Limb (tissue), 2 donors: ENCODE results near the gene ADARB1.

Experiments used
- DNase-seq, 2 donors: peaks; one replicate each; pipeline ENCODE4 v3.0.0-alpha.2; 2016; ENCODE audit errors: extremely low spot score in 2 of 2

ADARB1 gene

GRCh38 chr21:45093035-45093532 lies 18.7 kb downstream of the ADARB1 start:
- no peak for DNase-seq

DNA sequence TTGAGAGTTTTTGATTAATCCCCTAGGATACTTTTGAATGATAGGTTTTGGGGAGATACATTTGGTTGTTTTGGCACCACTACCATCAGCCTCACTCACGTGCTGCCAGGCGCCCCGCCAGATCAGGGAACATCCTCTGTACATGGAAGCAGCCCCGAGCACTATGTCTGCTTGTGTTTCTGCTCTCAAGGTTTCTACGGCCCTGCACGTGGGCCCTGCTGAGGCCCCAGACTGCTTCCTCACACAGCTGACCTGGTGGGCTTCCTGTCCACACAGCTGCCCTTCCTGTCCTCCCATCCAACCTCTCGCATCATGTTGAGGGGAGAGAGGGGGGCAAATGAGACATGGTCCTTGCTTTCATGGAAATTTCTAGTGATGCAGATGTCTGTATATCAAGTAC lies 20.0 kb downstream of the ADARB1 start:
- DNase-seq, result no peak

GRCh38 chr21:45095505-45095904 lies 21.1 kb downstream of the ADARB1 start:
- DNase-seq, result no peak

DNA sequence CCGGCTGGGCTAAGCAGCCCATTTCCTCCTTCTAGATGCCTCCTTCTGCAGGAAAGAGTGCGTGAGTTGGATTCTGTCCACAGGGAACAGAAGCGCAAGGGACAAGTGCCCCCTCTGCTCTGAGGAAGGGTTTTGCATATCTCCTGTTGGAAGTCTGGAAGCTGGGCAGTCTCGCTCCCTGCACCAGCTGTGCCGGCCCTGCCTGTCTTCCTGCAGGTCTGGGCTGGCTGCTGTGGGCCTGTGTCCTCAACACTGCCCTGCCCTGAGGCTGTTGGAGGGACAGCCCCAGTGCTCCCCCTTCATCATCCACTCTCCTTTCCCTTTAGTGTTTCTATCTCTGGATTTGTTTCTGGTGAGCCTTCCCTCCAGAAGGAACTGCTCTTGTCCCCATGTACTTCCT lies 21.8 kb downstream of the ADARB1 start:
- no peak for DNase-seq

- DNase-seq, result no peak
These were observed 23.5 kb downstream of the ADARB1 start for GRCh38 chr21:45097827-45098387.

- DNase-seq, result no peak
These were observed 24.5 kb downstream of the ADARB1 start for GRCh38 chr21:45098867-45099266.

GRCh38 chr21:45099571-45099970 lies 25.2 kb downstream of the ADARB1 start:
- no peak for DNase-seq

- DNase-seq, result no peak
These were observed 26.5 kb downstream of the ADARB1 start for GRCh38 chr21:45100866-45101265.

GRCh38 chr21:45102391-45102932 lies 28.1 kb downstream of the ADARB1 start:
- DNase-seq, result no peak

DNA sequence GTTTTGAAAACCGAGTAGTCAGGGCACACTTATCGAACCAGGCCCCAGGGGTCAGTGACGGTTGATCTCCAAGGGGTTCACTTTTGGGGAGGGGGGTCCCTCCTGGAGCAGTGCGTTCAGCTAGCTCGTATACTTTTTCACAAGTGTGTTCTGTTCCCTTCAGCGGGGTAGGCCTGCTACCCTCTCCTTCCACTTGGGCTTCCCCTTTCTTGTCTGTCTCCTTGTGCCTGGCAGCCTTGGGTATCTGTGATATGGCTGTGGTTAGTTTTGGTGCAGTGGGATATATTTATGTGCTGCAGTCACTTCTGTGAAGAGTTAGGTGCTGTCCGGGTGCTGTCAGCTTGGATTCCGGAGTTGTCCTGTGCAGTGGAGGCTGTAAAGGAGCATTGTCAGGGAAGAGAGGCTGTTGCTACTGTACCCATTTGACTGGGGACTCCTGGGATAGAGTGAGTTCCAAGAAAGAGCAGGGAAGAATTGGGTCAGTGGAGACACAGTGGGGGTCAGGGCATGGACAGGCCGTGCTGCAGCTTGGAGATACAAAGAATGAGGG lies 29.7 kb downstream of the ADARB1 start:
- DNase-seq, result no peak

GRCh38 chr21:45104560-45104959 lies 30.2 kb downstream of the ADARB1 start:
- no peak for DNase-seq

DNA sequence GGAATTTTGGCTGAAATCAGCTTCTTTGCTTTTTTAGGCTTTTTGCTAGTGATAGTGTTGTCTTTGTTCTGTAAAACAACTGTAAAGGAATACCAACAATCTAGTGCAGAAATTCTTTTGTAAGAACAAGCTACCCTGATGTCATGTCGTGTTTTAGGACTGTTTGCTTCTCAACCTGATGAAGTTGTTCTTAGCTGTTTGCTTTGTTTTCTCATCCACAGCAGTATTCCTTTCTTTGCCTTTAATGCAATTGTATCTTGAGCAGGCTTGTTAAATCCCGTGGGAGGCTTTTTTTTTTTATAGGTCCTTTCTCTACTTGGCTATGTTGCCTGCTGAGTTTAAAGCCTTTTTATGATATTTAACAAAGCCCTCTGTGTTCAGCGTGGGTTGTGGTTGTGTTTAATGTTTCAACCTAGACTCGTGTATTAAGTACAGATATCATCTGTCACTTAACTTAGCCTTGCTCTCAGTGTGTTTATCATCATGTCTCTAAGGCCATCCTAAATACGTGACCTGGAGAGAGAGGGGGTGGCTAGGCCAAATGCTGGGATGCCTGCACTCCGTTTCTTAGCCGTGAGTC lies 31.6 kb downstream of the ADARB1 start:
- DNase-seq, result no peak

GRCh38 chr21:45108034-45108790 lies 33.8 kb downstream of the ADARB1 start:
- no peak for DNase-seq

DNA sequence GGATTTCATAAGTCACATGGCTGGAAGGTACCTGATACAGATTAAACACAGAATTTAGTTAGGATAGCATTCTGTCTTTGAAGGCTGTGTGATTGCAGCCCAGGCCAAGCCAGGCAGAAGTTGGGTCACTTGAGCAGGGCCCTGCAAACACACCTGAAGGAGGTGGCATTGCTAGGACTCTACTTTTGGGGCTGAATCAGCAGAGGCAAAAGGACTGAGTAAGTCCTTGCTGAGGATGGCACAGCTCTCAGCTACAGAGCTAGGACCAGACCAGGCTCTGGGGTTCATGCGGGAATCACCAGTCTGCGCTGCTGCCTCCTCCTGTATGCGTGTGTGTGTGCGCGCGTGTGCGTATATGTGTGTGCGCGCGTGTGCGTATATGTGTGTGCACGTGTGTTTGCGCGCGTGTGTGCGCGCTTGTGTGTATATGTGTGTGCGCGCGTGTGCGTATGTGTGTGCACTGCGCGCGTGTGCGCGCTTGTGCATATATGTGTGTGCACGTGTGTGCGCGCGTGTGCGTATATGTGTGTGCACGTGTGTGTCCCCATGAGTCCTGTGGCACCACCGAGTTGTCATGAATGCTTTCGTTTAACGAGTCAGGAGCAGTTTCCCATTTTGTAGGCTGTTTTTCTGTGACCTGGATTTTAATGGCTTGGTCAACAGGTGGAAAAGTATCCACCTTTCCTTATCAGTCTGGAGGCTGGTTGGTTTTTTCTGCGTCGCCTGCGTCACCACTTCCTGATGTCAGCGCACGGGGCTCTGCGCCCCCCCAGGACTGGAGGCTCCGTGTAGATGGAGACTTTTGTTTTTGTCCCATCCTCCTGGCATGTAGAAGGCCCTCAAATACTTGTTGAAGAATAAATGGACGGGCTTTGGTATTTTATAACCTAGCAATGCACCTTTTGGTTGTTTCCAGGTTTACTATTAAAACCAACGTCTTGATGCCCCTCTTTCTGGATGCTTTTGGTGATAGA lies 34.7 kb downstream of the ADARB1 start:
- DNase-seq, result no peak

- no peak for DNase-seq
These were observed 35.6 kb downstream of the ADARB1 start for GRCh38 chr21:45109831-45110492.

- no peak for DNase-seq
These were observed 36.7 kb downstream of the ADARB1 start for GRCh38 chr21:45110873-45111624.

DNA sequence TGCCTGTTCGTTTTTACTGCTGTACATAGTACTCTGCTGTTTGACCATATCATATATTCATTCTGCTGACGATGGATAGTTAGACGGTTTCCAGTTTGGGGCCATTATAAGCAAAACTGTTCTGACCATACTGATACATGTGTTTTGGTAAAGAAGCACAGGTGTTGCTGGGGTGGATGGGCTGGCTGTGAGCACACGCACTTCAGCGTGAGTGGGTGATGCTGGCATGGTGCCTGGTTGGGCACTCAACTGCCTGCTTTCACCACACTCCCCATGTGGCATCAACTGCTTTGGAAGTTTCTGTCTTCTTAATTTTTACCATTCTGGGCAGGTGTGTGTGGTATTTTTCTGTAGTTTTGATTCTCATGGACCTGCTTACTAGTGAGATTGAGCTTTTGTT lies 37.3 kb downstream of the ADARB1 start:
- no peak for DNase-seq

DNA sequence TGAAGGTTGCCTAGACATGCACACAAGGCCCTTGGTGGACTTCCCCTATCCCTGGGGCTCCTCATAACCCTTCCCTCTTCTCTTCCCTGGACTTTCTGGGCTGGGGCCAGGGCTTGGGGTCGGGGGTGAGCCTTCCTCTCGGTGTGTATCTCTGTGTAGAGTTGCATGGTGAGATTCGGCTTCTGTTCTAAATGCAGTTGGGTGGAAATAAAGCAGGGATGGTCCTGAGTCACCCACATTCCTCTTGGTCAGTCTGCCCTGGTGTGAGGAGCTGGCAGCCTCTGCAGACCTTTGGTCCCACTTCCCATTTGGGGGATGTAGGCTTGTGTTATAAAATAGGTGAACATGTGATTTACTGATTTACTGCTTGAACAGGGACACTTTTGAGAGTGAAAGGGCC lies 38.0 kb downstream of the ADARB1 start:
- no peak for DNase-seq

GRCh38 chr21:45113543-45113942 lies 39.2 kb downstream of the ADARB1 start:
- no peak for DNase-seq

DNA sequence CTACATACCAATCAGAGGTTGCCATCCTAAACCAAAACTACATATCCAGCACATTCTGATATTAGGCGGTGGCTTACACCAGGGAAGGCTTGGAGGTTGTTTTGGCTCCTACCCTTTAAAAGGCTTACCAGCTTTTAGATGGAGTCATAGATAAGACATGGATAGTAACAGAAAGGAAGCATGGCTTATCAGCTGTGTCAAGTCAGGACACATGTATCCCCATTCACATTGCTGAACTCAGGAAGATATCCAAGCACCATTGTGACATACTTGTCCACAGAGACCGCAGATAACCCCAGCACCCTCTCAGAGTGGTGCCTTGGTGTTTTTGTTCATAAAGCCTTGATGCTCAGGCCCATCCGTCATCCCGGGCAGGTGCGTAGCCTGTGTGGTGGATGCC lies 39.7 kb downstream of the ADARB1 start:
- no peak for DNase-seq
